ENCODE results near the gene KRTAP5-5. TPM values are rescaled to one million over a fixed set of nuclear protein-coding genes. Genes with fewer than 3 reads are reported as not detected.

KRTAP5-5 gene
- total and polyA plus RNA-seq, 2 of the 13 experiments (the other 11 are each of a cell fraction or from before 2014, with no cell fraction given) = not detected

GRCh38 chr11:1652771-1653540 lies 23.4 kb downstream of the KRTAP5-5 start (continued):
- 0 out of 2 replicates have a peak, but pooled peaks have one; percentile 14 for TF ChIP-seq ONECUT2 (CRISPR knock-in tag; IDR thresholded peaks at IDR 0.05)
- no peak for TF ChIP-seq RARA (CRISPR knock-in tag; IDR thresholded peaks at IDR 0.05)
- TF ChIP-seq ZBTB38 (CRISPR knock-in tag; IDR thresholded peaks at IDR 0.05) = peak; percentile 85
- peak; percentile 55; the same call in 1 of the 2 replicates for TF ChIP-seq HOXA3 (CRISPR knock-in tag; IDR thresholded peaks at IDR 0.05)
- 0 out of 2 replicates have a peak, but pooled peaks have one; percentile 49 for TF ChIP-seq ZFP90 (CRISPR knock-in tag; IDR thresholded peaks at IDR 0.05; ENCODE audit: borderline replicate concordance)
- TF ChIP-seq SNAI1 (CRISPR knock-in tag; IDR thresholded peaks at IDR 0.05; ENCODE audit: borderline replicate concordance) = no peak
- TF ChIP-seq MED8 (CRISPR knock-in tag; IDR thresholded peaks at IDR 0.05; ENCODE audit: insufficient replicate concordance) = no peak
- TF ChIP-seq ZNF543 (CRISPR knock-in tag; IDR thresholded peaks at IDR 0.05) = no peak
- TF ChIP-seq, protein P1, sequence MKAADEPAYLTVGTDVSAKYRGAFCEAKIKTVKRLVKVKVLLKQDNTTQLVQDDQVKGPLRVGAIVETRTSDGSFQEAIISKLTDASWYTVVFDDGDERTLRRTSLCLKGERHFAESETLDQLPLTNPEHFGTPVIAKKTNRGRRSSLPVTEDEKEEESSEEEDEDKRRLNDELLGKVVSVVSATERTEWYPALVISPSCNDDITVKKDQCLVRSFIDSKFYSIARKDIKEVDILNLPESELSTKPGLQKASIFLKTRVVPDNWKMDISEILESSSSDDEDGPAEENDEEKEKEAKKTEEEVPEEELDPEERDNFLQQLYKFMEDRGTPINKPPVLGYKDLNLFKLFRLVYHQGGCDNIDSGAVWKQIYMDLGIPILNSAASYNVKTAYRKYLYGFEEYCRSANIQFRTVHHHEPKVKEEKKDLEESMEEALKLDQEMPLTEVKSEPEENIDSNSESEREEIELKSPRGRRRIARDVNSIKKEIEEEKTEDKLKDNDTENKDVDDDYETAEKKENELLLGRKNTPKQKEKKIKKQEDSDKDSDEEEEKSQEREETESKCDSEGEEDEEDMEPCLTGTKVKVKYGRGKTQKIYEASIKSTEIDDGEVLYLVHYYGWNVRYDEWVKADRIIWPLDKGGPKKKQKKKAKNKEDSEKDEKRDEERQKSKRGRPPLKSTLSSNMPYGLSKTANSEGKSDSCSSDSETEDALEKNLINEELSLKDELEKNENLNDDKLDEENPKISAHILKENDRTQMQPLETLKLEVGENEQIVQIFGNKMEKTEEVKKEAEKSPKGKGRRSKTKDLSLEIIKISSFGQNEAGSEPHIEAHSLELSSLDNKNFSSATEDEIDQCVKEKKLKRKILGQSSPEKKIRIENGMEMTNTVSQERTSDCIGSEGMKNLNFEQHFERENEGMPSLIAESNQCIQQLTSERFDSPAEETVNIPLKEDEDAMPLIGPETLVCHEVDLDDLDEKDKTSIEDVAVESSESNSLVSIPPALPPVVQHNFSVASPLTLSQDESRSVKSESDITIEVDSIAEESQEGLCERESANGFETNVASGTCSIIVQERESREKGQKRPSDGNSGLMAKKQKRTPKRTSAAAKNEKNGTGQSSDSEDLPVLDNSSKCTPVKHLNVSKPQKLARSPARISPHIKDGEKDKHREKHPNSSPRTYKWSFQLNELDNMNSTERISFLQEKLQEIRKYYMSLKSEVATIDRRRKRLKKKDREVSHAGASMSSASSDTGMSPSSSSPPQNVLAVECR (CRISPR knock-in tag; IDR thresholded peaks at IDR 0.05; ENCODE audit: borderline replicate concordance) = no peak
- TF ChIP-seq BORCS8-MEF2B (CRISPR knock-in tag; IDR thresholded peaks at IDR 0.05) = peak; percentile 55; the same call in 1 of the 2 replicates
- peak; percentile 95 for TF ChIP-seq KDM3A (CRISPR knock-in tag; IDR thresholded peaks at IDR 0.05; ENCODE audit: low read depth)
- TF ChIP-seq MAZ (IDR thresholded peaks at IDR 0.05; ENCODE audit: borderline replicate concordance, low read depth, low read length) = no peak
- peak; percentile 21; the same call in 1 of the 2 replicates for TF ChIP-seq MAZ (CRISPR knock-in tag; IDR thresholded peaks at IDR 0.05; ENCODE audit: low read depth)
- no peak for TF ChIP-seq NKX3-1 (CRISPR knock-in tag; IDR thresholded peaks at IDR 0.05)
- TF ChIP-seq, protein P2, sequence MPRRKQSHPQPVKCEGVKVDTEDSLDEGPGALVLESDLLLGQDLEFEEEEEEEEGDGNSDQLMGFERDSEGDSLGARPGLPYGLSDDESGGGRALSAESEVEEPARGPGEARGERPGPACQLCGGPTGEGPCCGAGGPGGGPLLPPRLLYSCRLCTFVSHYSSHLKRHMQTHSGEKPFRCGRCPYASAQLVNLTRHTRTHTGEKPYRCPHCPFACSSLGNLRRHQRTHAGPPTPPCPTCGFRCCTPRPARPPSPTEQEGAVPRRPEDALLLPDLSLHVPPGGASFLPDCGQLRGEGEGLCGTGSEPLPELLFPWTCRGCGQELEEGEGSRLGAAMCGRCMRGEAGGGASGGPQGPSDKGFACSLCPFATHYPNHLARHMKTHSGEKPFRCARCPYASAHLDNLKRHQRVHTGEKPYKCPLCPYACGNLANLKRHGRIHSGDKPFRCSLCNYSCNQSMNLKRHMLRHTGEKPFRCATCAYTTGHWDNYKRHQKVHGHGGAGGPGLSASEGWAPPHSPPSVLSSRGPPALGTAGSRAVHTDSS (CRISPR knock-in tag; conservative IDR thresholded peaks at IDR 0.05) = 0 out of 2 replicates have a peak, but pooled peaks have one; percentile 41
- TF ChIP-seq KMT2B (CRISPR knock-in tag; IDR thresholded peaks at IDR 0.05) = no peak
- peak; percentile 32; the same call in 1 of the 2 replicates for TF ChIP-seq SAP130 (CRISPR knock-in tag; IDR thresholded peaks at IDR 0.05; ENCODE audit: low read depth)
- TF ChIP-seq FOXA3 (CRISPR knock-in tag; IDR thresholded peaks at IDR 0.05) = peak; percentile 17; the same call in 1 of the 2 replicates
- TF ChIP-seq ZNF296 (CRISPR knock-in tag; conservative IDR thresholded peaks at IDR 0.05) = no peak
- TF ChIP-seq, protein P3, sequence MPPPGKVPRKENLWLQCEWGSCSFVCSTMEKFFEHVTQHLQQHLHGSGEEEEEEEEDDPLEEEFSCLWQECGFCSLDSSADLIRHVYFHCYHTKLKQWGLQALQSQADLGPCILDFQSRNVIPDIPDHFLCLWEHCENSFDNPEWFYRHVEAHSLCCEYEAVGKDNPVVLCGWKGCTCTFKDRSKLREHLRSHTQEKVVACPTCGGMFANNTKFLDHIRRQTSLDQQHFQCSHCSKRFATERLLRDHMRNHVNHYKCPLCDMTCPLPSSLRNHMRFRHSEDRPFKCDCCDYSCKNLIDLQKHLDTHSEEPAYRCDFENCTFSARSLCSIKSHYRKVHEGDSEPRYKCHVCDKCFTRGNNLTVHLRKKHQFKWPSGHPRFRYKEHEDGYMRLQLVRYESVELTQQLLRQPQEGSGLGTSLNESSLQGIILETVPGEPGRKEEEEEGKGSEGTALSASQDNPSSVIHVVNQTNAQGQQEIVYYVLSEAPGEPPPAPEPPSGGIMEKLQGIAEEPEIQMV (CRISPR knock-in tag; IDR thresholded peaks at IDR 0.05; ENCODE audit: low read depth) = no peak
- peak; percentile 55 for TF ChIP-seq TEAD3 (CRISPR knock-in tag; optimal IDR thresholded peaks at IDR 0.05; ENCODE audit: borderline replicate concordance)
- no peak for TF ChIP-seq TCF12 (IDR thresholded peaks at IDR 0.05)
- TF ChIP-seq TCF12 (CRISPR knock-in tag; IDR thresholded peaks at IDR 0.05) = 0 out of 2 replicates have a peak, but pooled peaks have one; percentile 22
- peak; percentile 54; the same call in 1 of the 2 replicates for TF ChIP-seq ISL2 (CRISPR knock-in tag; IDR thresholded peaks at IDR 0.05)
- no peak for TF ChIP-seq DNMT3B (CRISPR knock-in tag; conservative IDR thresholded peaks at IDR 0.05)
